Germinal center (tissue), 1 donor: ENCODE measurements around the gene PKN1.
"Not testable (repeated sequence)": the region's sequence is repeated elsewhere in the genome, so short reads cannot be mapped to it uniquely, and the experiment has no call there.

ENCODE experiments used
- DNase-seq: peaks from one replicate; pipeline ENCODE4 v3.0.0; 2012; ENCODE audit warnings: mixed read lengths, low spot score

The PKN1 gene

GRCh38 chr19:14432791-14433553, at the start of gene PKN1:
Gene PKN1, plus strand, starts transcription at chr19:14433306. Its CDS starts 216 bp downstream, at chr19:14433522.
- peak; percentile 79 for DNase-seq

- DNase-seq, result no peak
These were observed 49.2 kb upstream of the PKN1 start for GRCh38 chr19:14383661-14384555.

GRCh38 chr19:14385492-14385891, 47.6 kb upstream of the PKN1 start:
- no peak for DNase-seq

GRCh38 chr19:14390548-14390947, 42.6 kb upstream of the PKN1 start:
- no peak for DNase-seq

- no peak for DNase-seq
These were observed 41.8 kb upstream of the PKN1 start for GRCh38 chr19:14391156-14391821.

GRCh38 chr19:14393329-14393728, 39.8 kb upstream of the PKN1 start:
- no peak for DNase-seq

- DNase-seq, result no peak
These were observed 38.9 kb upstream of the PKN1 start for GRCh38 chr19:14394167-14394566.

- no peak for DNase-seq
These were observed 37.8 kb upstream of the PKN1 start for GRCh38 chr19:14395262-14395661.

- DNase-seq, result no peak
These were observed 37.3 kb upstream of the PKN1 start for GRCh38 chr19:14395710-14396336.

GRCh38 chr19:14396730-14397129, 36.4 kb upstream of the PKN1 start:
- DNase-seq, result not testable (repeated sequence)

GRCh38 chr19:14397168-14397567, 35.9 kb upstream of the PKN1 start:
- not testable (repeated sequence) for DNase-seq

- DNase-seq, result no peak
These were observed 32.1 kb upstream of the PKN1 start for GRCh38 chr19:14400951-14401431.

GRCh38 chr19:14401468-14402195, 31.5 kb upstream of the PKN1 start:
- DNase-seq, result no peak

- no peak for DNase-seq
These were observed 30.6 kb upstream of the PKN1 start for GRCh38 chr19:14402332-14403144.

GRCh38 chr19:14403145-14403930, 29.8 kb upstream of the PKN1 start:
- DNase-seq, result not testable (repeated sequence)

- DNase-seq, result no peak
These were observed 28.8 kb upstream of the PKN1 start for GRCh38 chr19:14404312-14404711.

- DNase-seq, result no peak
These were observed 27.7 kb upstream of the PKN1 start for GRCh38 chr19:14405380-14405757.

- DNase-seq, result peak; percentile 97
These were observed 27.1 kb upstream of the PKN1 start for GRCh38 chr19:14405758-14406644.
